Calu3 (cell line): ENCODE measurements around the gene SIRPB2. TPM values are rescaled to one million over a fixed set of nuclear protein-coding genes. Genes with fewer than 3 reads are reported as not detected.

ENCODE experiments used
- BruUV-seq: library from RNA; stranded (reverse); fragments of 400-500 nt; replicated peaks from 2 replicates; lab custom pipeline; 2021; lab: Mats Ljungman, UMichigan
- CTCF ChIA-PET: fragments of 300-600 bp; sonication (Branson Sonifier 250); formaldehyde crosslinking; loops from one replicate; lab custom pipeline; 2022; ENCODE audit warnings: antibody characterized with exemption; lab: Charles Lee
- DNase-seq: peaks from one replicate; pipeline ENCODE4 v3.0.0; 2022
- H3K27ac Mint-ChIP-seq: one replicate; pipeline ENCODE4 v1.8.0; 2022; ENCODE audit warnings: mixed read lengths; ENCODE audit not compliant: unreplicated experiment
- H3K27me3 Mint-ChIP-seq: one replicate; pipeline ENCODE4 v1.8.0; 2022; ENCODE audit warnings: mixed read lengths; ENCODE audit not compliant: unreplicated experiment
- H3K36me3 Mint-ChIP-seq: one replicate; pipeline ENCODE4 v1.8.0; 2022; ENCODE audit warnings: mild to moderate bottlenecking, moderate library complexity, mixed read lengths; ENCODE audit not compliant: insufficient read depth, unreplicated experiment
- H3K4me1 Mint-ChIP-seq: one replicate; pipeline ENCODE4 v1.8.0; 2022; ENCODE audit warnings: mild to moderate bottlenecking, low read depth, mixed read lengths; ENCODE audit not compliant: unreplicated experiment
- H3K4me3 Mint-ChIP-seq: one replicate; pipeline ENCODE4 v1.8.0; 2022; ENCODE audit warnings: mild to moderate bottlenecking, low read depth, moderate library complexity, mixed read lengths; ENCODE audit not compliant: unreplicated experiment
- H3K9me3 Mint-ChIP-seq: one replicate; pipeline ENCODE4 v1.8.0; 2022; ENCODE audit warnings: low read depth, mixed read lengths; ENCODE audit not compliant: unreplicated experiment
- CTCF ChIP-seq: fragments of 200-600 bp; IDR thresholded peaks from one replicate; pipeline ENCODE4 v1.8.0; 2022; ENCODE audit warnings: antibody characterized with exemption; ENCODE audit not compliant: unreplicated experiment
- intact Hi-C: fragments of 100-400 bp; cut with micrococcal nuclease; formaldehyde crosslinking; loops from one replicate; pipeline ENCODE4 v1.10.0; 2022; ENCODE audit not compliant: unreplicated experiment
- total RNA-seq: library from RNA; stranded (reverse); gene quantifications from 2 replicates; pipeline ENCODE4 v1.2.3, GENCODE V29; 2022

The SIRPB2 gene
- total RNA-seq, 1 experiment from 2014 or later = 0.57 TPM

GRCh38 chr20:1490643-1491195 is 501 bp downstream of the SIRPB2 start:
- no peak for DNase-seq
- TF ChIP-seq CTCF = no peak
- CTCF ChIA-PET = interaction anchor here (1.1 to 2.2 kb wide), 3 partner anchors 13 to 22 kb away, joined by 3 to 14 read pairs (median 4); no protein-coding TSS in a partner anchor
- peaks cover 23% of the 10 kb centered on the region for H3K4me1 Mint-ChIP-seq
- BruUV-seq = no TSS peak
- no peaks in the 10 kb centered on the region for H3K36me3 Mint-ChIP-seq
- H3K27me3 Mint-ChIP-seq = no peaks in the 10 kb centered on the region
- no peak overlapping the region for H3K4me3 Mint-ChIP-seq
- no peak overlapping the region for H3K27ac Mint-ChIP-seq
- intact Hi-C loops = no loop called here
- no peaks in the 10 kb centered on the region for H3K9me3 Mint-ChIP-seq

GRCh38 chr20:1489764-1490436 is 1.3 kb downstream of the SIRPB2 start:
- Mint-ChIP-seq H3K4me1 (peaks cover 31% of the 10 kb centered on the region), H3K27me3 (no peaks in the 10 kb centered on the region), H3K27ac (peak overlapping the region; percentile 68), H3K36me3 (no peaks in the 10 kb centered on the region), H3K4me3 (no peak overlapping the region), H3K9me3 (no peaks in the 10 kb centered on the region)
- intact Hi-C loops = no loop called here
- TF ChIP-seq CTCF = no peak
- DNase-seq = peak; percentile 41
- CTCF ChIA-PET = interaction anchor here (0.9 to 2.2 kb wide), 5 partner anchors 10 to 28 kb away, joined by 3 to 14 read pairs (median 4); no protein-coding TSS in a partner anchor
- BruUV-seq = no TSS peak

- BruUV-seq = no TSS peak
- Mint-ChIP-seq H3K9me3 (no peaks in the 10 kb centered on the region), H3K4me3 (no peak overlapping the region), H3K27me3 (no peaks in the 10 kb centered on the region), H3K27ac (peak overlapping the region; percentile 68), H3K4me1 (peaks cover 37% of the 10 kb centered on the region), H3K36me3 (no peaks in the 10 kb centered on the region)
- intact Hi-C loops = no loop called here
- CTCF ChIA-PET = interaction anchor here (0.9 to 2.2 kb wide), 4 partner anchors 11 to 28 kb away, joined by 3 to 14 read pairs (median 4); no protein-coding TSS in a partner anchor
- no peak for TF ChIP-seq CTCF
- no peak for DNase-seq
Measured at GRCh38 chr20:1489325-1489724, 1.9 kb downstream of the SIRPB2 start.

- CTCF ChIA-PET = interaction anchor here (1.2 kb wide), 1 partner anchor 17 kb away, joined by 4 read pairs; no protein-coding TSS in a partner anchor
- BruUV-seq = no TSS peak
- DNase-seq = no peak
- TF ChIP-seq CTCF = no peak
- H3K36me3 Mint-ChIP-seq = no peaks in the 10 kb centered on the region
- no peak overlapping the region for H3K4me3 Mint-ChIP-seq
- intact Hi-C loops = no loop called here
- no peak overlapping the region for H3K27ac Mint-ChIP-seq
- no peaks in the 10 kb centered on the region for H3K9me3 Mint-ChIP-seq
- H3K4me1 Mint-ChIP-seq = peaks cover 43% of the 10 kb centered on the region
- no peaks in the 10 kb centered on the region for H3K27me3 Mint-ChIP-seq
Measured at GRCh38 chr20:1486566-1486965, 4.7 kb downstream of the SIRPB2 start.
